Iris pigment epithelial cell (primary cell): ENCODE data around the gene BAIAP2L2.

Source experiments
- DNase-seq: peaks from one replicate; pipeline ENCODE4 v3.0.0-alpha.2; 2011; ENCODE audit warnings: low read depth

The BAIAP2L2 gene

DNA sequence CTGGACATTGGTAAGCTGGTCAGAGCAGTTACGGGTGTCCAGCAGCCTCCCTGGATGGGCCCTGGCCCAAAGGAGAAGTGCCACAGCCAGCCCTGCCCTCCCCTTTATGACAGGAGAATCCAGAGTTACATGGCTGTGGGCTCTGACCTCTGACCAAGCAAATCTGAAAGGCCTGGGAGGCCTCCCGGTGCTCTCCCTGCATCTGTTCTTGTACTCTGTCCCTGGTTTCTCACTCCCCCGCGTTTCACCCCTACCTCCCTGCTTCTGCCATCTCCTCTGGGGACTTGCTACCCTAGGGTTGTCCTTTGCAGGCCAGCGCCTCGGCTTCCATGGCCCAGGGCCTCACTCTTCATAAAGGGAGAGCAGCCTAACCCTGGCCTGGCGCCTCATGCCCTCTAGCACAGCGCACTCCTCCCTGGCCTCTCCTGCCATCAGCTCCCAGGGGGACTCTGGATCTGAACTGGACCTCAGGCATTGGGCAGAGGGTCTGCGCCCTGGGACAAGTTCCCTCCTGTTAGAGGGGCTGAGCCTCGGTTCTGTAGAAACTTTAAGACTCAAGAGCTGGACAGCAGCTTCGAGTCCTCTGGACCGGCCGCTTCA is 42.6 kb downstream of the BAIAP2L2 start:
- no peak for DNase-seq

DNA sequence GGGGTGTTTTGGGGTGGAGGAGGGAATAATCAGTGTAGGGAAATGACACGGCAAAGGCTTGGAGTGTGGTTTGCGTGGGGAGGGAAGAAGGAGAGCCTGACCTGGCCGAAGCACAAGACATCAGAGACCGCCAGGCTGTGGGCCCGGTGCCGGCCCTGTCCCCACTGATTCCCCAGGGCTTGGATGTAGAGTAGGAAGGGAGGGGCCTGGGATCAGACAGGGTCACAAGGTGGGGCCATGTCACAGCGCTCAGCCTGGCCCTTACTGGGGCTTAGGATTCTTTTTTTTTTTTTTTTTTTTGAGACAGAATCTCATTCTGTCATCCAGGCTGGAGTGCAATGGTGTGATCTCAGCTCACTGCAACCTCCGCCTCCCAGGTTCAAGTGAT is 43.5 kb downstream of the BAIAP2L2 start:
- no peak for DNase-seq

DNA sequence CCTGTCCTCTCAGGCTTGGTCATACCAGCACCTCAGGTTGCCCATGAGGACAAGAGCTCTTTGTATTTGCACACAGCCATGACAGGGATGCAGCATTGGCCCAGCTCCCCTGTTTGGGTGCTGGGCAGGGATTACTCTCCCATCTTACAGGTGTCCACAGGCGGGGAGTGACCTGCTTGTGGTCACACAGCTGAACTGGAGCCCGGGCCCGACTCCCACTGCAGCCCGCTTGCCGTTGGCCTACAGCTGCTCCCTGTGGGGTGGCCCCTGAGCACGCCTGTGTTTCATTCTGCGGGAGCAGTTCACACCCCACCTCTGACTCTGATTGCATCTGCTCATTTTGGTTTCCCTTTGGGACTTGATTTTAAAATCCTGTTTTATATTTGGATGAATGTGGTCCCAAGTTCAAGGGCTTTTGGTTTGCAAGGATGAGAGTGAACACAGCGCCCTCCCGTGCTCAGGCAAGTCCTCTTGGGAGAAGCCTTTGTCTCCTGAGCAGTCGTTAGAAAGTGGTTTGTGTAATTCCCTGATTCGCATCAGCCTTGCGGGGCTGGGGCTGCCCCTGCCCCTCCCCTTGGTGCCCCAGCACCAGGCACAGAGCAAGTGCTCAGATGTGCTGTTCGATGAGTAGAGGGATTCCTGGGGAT is 44.0 kb downstream of the BAIAP2L2 start:
- no peak for DNase-seq

DNA sequence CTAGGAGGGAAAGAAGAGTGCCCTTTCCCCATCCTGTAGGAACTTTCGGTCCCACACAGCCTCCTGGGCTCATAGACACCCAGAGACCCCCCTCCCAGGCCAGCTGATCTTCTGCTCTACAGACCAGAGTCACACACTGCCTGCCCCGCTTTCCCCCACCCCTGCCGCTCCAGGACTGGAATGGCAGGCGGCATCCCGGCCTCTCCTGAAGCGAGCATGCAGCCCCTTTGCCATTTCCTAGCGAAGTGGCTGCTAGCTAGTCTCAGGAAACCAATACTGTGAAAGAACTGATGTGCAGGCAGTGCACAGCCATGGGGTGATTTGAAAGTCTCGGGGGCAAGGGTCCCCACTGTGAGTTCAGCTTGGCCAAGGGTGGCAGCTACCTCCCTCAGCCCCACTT is 44.9 kb downstream of the BAIAP2L2 start:
- no peak for DNase-seq

DNA sequence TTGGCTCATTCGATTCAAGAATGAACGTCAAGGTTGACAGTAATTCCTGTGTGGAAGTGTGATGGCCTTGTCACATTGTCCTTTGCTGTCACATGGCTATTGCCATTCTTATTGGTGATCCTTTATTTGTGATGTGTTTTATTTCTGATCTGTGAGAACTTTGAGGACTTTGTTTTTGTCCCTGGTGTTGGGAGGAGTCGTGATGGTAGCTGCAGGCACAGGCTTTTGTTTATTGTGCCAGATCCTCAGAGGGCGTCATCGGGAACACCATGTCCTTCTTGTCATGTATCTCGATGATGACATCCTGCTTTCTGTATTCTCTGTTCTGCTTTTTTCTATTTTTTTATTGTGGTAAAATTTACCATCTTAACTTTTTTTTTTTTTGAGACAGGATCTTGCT is 47.7 kb downstream of the BAIAP2L2 start:
- no peak for DNase-seq

DNA sequence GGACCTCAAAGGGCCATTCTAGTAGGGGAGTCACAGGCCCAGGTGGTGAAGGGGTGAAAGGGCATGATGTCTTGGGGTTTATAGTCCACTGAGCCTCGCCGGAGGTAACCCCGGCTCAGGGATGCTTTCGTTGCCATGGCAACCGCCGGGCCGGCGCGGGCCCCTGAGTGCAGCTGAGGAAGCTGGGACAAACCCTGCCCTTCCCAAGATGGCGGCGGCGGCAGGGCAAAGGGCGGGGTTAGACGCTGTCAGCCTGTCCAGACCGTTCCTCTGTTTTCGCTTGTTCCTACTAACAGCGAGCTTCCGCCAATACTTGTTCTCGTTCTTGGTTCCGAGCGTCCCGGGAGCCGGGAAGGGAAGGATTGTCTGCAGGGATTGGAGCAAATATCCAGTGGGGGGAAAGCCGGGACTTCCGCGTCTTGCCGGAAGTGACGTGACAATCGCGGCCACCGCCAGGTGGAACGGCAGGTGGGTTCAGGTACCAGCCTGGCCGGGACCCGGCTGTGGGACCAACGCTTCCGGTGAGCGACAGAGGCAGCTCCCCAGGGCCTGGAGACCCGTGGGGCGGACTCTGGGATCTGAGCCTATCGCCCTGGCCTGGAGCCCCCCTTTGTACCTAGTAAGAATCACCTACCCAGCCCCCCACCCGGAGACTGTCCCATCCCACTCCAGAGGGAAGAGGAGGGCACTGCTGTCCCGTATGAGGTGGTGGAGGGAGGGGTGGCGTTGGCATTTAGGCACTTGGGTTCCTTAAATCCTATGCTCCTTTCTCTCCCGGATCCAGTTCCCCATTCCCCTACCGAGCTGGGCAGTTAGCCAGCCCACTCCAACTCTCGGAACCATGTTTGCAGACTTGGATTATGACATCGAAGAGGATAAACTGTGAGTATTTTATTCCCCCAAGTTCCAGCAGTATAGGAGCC is 53.3 kb downstream of the BAIAP2L2 start, which contains the start of gene PICK1:
Gene PICK1 (plus strand): TSS at position 436 of the 923 bp plus-strand sequence. CDS start 406 bp downstream, at position 842.
- peak; percentile 92 for DNase-seq

DNA sequence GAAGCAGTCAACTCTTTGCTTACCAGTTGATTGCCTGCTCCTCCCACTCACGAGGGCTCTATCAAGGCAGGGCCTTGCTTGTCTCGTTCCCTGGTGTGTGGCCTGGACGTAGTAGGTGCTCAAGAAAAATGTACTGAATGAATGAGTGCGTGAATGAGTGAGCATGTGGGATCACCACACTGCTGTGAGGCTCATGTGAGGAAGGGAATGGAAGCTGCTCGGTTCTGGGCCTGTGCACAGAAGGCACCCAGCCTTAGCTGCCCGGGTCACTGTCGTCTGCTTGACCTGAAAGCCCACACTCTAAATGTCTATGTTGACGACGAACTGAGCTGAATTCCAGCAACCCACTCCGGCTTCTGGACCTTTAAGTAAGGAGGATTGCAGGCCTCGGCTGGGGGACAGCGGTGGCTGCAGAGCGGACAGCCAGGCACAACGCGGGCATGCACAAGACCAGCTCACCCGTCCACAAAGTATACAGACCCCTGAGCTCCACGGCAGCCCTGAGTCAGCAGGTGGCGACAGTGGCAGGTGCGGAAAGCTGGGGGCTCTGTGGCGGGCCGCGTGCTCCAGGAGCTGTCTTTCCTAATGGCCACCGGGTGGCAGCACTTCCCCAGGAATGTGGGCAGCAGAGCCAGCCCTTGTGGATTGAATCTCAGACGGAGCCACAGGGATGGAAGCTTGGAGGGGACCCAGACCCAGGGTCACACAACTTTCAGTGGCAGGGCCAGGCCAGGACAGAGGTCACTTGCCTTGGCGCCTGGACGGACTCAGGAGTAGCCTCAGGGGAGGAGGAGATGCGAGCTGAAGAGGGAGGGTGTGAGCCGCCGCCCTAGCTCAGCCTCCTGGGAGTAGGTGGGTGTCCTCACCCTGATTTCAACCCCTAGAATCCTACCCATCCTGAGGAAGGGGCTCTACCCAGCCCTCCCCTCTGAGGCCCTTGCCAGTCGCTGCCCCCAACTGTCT is 58.3 kb downstream of the BAIAP2L2 start:
- peak; percentile 61 for DNase-seq

DNA sequence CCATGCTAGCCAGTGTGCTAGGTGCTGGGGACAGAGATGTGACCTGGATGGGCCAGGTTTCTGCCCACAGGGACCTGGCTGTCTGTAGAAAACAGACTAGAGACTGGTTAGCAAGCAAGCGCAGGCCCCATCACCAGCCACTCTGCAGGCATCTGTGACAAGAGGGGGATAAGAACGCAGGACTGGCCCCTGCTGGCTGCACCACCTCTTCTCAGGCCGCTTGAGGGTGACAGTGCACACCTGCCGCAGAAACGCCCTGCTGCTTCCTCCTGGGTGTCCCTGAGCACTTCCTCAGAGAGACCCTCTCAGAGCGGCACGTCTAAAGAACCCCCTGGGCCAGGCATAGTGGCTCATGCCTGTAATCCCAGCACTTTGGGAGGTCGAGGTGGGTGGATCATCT is 59.2 kb downstream of the BAIAP2L2 start:
- no peak for DNase-seq

DNA sequence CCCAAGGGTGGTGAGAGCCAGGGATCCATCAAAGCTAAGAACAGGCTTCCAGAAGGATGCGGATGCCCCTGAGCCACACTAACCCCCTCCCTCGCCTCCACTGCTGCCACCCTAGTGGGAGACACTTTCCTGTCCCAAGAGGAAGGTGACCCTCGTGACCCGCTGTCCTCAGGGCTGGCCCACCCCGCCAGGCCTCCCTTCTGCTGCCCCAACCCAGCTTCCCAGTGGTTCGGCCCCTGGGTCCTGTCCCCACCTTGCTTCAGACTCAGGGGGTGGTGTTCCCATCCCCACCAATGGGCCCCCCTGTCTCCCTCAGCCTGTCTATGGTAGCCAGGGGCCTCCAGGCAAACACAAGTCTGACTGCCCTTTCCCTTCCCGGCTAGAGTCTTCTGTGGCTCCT is 59.8 kb downstream of the BAIAP2L2 start:
- DNase-seq = no peak

DNA sequence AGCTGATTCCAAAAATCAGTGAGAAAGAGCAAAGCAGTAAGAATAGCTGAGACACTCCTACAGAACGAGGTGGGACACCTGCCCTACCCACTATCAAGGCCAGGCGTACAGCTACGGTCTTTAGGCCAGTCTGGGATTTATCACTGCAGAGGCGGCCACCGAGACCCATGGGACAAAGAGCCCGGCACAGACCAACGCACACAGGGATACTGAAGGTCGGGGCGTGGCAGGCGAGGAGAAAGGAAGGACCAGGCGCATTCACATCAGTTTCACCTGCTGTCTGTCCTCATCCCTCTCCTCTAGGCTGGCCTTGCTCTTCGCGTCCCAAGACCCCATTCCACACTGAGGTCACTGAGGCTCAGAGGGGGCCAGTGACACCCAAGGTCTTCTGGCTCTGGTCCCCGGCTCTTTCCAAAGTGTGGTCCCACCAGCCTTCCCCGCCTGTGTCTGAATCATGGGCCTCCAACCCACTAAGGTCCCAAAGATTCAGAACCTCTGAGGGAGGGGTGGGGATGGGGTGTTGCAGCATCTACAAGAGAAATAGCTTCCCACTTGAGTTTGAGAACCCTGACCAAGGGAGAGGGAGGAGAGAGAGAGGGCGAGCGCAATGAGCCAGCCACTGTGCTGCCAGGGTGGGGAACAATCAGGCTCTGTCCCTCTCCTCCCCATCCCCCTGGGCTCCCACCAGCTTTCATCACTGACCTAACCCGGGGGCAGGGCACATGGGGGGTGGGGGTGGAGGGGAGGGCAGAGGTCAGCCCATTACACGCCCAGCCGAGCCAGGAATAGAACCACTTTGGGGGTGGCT is 60.5 kb downstream of the BAIAP2L2 start:
- DNase-seq = no peak

DNA sequence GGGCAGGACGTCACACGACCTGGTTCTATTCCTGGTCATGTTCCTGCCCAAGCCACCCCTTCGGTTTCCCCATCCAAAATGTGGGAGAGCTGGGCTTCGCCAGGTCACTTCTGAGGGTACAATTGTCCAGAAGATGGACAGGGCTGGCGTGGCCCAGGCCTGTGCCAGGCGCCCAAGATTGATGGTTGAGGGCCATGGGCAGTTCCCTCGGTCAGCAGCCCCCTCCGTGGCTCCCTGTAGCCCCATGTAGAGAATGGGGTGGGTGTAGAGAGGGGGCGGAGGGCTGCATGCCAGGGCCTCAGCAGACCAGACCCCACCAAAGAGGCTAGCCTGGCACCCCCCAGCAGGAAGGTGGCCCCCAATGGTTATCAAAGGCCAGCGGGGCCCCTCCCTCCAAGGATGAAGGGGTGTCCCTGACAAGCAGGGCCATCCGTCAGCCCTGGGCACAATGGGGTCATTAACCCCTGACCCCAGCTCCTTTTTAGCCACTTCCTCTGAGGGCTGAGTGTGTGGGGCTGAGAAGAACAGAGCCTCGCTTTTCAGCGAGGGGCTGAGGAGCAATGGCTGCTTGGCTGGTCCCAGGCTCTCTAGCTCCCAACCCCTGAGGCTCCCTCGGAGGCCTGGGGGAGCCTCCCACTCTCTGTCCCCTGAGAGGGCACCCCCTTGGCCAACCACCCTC is 64.3 kb downstream of the BAIAP2L2 start:
- no peak for DNase-seq

DNA sequence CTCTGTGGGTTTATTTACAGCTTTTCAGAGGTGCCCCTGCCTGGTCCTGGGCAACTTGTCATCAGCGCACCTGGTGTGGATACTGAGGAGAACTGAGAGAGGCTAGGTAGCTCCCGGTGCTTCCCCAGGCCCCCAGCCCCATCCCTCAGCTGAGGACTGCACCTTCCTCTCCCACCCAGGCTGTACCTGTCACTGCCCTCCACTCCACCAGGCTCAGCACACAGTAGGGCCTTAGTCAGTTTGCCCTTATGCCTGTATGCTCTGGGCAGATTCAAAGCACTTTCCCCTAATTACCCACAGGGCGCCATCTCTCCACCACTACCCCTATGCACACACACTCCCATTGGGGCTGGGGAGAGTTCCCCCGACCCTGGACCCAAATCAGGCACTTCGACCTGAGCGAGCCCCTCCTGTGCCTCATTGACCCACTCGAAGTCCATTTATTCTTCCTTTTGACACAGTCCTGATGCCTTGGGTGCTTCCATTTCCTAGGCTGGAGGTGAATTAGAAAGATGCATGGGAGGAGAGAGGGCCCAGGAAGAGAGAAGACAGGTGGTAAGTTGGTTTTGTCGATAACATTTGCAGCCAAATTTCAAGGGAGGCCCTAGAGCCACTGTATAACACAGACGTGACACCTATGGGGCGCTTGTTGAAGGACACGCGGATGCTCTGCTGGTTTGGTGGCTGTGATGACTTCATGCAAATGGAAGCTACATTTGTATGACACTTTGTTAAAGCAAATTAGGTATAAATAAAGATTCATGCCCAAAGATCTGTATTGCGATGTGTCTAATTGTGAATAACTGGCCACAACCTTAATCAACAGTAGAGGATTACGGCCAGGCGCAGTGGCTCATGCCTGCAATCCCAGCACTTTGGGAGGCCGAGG is 67.1 kb downstream of the BAIAP2L2 start:
- no peak for DNase-seq

DNA sequence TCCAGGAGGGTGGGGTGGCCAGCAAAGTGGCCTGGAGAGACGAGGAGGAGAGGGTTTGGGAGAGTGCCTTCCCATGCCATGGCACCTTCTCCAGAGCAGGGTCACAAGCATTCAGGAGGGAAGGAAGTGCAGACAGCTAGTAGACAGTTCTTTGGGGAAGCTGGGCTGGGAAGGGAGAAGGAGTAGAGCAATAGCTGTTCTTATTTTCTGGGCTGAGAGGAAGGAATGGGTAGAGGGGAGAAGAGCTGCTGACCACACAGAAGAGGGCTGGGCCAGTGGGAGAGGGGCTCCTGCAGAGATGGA is 68.0 kb downstream of the BAIAP2L2 start:
- DNase-seq = no peak

DNA sequence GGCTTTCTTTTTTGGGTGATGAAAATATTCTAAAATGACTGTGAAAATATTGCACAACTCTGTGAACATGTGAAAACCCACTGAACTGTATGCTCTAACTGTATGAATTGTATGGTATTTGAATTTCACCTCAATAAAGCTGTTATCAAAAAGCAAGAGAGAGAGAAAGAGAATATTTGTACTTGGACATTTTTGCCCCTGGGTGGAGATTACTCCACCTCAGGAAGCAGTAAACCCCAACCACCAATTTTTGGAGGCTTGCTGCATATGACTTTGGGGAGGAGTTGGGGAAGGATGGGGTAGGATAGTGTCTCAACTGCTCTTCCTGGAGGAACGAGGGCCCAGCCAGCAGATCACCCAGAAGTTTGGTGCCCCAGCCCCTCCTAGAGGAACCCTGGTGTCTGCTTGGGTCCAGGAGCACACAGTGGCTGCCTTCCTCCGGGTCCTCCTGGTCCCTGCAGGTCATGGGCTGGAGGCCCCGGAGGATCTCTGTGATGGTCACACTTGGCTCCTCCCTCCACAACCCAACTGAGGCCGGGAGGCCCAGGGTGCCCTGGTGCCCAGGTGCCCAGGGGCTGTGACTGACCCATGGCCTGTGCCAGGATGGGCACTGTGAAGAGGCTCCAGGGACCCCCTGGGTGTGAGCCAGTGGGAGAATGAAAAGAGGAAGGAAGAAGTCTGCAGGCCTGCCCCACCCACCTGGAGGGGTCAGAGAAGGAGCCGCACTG is 68.6 kb downstream of the BAIAP2L2 start:
- no peak for DNase-seq

DNA sequence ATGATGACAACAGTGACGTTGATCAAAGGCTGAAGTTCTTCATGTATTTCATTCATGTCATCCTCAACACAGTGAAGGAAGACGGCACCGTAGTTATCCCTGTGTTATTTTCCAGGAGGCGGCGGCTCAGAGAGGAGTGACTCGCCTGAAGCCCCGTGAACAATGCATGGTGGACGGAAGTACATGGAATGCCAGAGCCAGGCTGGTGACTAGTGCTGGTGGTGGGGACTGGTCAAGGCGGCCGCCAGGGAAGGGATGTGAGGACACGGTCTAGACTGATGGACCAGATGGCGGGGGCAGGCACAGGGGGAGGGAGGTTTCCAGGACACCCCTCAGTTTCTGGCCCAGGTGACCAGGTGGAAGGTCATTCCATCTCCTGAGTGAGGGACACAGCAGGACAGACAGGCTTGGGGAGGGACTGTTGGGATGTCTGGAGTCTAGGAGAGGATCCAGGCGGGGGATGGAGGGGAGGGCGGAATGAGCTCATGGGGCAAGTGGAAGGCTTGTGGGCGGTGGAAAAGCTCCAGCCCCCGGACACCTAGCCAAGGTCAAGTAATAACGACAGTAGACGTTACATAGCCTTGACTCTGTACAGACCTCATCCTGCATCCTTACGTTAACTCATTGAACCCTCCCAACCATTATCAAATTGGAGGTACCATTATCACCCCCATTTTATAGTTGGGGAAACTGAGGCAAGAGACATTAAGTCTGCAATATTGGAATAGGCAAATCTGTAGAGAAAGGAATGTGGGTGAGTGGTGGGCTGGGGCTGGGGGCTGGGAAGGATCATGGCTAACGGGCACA is 69.3 kb downstream of the BAIAP2L2 start:
- DNase-seq = no peak

DNA sequence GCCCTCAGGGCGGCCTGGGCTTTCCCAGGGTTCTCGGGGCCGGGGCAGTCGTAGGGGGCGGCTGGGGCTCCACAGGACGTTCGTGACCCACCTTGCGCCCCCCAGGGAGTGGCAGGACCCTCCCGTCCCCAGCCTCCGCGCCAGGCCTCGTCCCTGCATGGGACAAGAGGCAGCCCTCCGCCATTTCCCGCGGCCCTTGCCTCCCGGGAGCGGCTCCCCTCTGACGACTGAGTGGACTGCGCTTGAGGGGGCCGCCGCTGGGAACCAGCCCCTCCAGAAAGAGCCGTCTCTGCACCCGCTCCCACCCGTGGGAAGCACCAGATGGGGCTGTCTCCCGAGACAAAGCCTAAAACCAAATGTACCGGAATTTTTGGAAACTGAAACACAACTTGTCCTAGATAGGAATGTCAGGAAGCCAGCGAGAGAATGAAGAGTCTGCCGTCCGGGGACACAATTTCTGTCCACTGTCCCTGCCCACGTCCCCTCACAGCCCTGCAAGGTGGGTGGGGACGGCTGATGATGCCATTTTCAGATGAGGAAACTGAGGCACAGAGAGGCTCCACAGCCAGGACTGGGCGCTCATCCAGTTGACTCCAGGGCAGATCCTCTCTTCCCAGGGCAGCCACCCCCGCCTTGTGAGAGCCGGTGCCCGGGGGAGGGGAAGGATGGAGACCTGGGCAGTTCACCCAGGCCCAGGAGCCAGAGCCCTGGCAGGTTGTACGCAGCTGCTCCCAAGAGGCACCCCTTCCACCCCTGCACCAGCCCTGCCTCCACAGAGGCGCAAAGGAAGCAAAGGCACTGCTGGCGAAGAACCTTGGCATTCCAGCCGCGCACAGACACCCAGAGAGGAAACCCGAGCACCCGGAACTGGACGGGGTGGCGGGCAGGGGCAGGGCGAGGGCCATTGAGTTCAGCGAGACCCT is 71.3 kb downstream of the BAIAP2L2 start:
- DNase-seq = no peak

DNA sequence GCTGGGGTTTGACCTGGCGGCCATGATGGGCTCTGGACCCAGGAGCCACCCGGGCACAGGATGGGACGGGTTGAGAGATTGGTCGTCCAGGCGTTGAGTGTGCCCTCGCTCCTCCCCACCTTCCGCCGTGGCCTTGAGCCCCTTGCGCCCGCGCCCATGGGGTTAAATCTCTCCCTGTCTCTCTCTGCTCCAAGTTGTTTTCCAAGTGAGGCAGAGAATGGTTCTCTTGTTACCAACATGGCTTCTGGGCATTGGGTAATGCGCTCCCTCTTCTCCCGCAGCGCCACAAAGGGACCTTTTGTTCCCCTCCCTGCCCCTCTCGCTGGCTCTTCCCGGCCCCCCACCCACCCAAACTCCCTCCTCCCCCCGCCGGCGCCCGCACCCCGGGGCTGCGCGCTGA is 72.1 kb downstream of the BAIAP2L2 start:
- no peak for DNase-seq
